Adipose tissue (tissue), 3 donors: ENCODE data around the gene ELMO1. TPM values are rescaled to one million over a fixed set of nuclear protein-coding genes. Genes with fewer than 3 reads are reported as not detected.

Experiments
- H3K27ac ChIP-seq: one replicate; pipeline ENCODE4 v1.5.1; 2013; ENCODE audit warnings: low read depth, low read length
- WGBS, 3 donors: extraction: QIAGEN DNeasy Blood & Tissue Kit; methylation state at CpG; one replicate each; pipeline ENCODE4 v1.1.7; 2013; 5-methylcytosine and 5-hydroxymethylcytosine counted together
- polyA plus RNA-seq, 3 donors: library from polyadenylated mRNA; stranded (reverse); fragments of 200-250 nt; gene quantifications; one replicate each; pipeline ENCODE4 v1.2.3, GENCODE V29; 2013
- donor health status: healthy with polysubstance abuse.
- donor health status: Bipolar disorder and iron deficiency.
- donor health status: healthy.

ELMO1 gene
- polyA plus RNA-seq, 3 donors: 3.4 to 22.4 (median 13.9) TPM

DNA sequence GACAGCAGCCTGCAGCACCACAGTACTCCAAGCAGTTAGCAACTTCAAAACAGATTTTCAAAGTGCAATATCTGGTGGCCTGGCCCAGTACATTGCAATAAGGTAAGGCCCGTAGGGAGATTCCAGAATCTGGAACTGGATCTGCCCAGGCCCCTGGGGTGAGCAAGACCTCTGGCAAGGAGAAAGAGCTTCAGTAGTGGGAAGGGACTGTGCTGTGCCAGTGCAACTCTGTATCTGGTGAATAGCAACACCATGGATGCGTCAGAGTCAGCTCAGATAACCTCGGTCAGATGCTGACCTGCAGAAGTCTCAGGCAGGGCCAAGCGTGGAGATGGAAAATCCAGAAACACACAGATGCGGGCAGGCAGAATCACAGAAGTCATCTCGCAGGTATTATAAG is 30.3 kb downstream of the ELMO1 start:
- 86 to 95% (median 94%) methylated on average over 6 of the region's 6 CpGs for WGBS, 3 donors
- H3K27ac ChIP-seq: no peak overlapping the region

DNA sequence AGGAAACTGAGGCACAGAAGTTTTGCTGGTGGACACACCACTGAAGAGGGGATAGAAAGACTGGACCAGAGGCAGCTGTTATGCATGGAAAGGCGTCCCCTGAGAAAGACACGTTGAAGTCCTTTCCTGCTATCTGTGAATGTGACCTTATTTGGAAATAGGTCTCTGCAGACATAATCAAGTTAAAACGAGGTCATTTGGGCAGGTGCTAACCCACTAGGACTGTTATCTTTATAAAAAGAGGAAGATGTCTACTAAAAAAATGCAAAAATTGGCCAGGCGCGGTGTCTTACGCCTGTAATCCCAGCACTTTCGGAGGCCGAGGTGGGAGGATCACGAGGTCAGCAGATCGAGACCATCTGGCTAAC is 31.6 kb downstream of the ELMO1 start:
- no peak overlapping the region for H3K27ac ChIP-seq
- 73 to 85% (median 84%) methylated on average over 10 of the region's 10 CpGs for WGBS, 3 donors

DNA sequence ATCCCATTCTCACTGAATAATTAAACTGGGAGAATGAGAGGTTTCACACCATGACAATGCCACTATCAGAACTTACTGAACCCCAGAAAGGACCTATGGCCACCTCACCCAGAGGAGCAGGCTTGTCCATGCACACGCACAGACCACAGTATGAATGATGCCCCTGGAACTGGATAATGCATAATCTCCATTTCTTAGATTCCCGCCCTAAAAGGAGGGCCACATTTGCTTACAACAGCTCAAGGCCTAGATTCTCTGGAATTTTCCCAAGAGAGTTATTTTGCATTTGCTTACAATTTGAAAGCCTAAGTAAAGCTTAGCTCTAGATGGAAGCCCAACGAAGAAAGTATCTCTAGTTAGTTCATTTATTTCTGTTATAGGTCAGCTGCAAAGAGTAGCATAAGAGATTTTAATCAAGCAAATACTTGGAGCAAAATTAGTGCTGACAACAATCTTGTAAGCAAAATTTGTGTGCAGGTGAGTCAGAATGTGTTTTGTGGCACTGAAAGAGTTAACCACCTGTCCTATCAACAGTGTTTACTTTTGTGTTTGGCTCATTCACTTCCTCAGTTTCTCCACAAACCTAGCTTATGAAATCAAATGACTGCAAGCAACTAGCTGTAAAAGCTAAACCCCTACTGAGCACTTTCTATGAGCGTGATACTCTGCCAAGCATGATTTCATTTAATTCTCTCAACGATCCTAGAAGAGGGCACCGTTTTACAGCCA is 32.1 kb downstream of the ELMO1 start:
- H3K27ac ChIP-seq: no peak overlapping the region
- WGBS, 3 donors: 81 to 84% (median 81%) methylated on average over 6 of the region's 6 CpGs

DNA sequence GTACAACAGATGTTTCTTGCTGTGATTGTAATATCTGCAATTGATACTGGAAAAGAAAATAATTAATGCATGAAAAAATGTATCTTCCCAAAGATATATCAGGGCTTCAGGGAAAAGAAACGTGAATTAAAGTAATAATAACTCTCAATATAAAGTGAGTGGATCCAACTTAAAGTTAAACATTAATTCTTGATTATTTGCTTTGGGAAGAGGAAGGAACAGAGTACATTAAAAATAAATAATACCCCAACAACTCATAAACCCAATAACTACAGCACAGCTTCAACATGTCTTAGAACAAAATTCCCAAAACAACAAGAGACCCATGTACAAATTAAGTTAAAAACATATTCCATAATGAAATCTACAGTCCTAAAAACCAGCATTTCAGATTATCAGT is 33.0 kb downstream of the ELMO1 start:
- 36 to 100% (median 94%) methylated on average over 1 of the region's 1 CpG for WGBS, 3 donors
- no peak overlapping the region for H3K27ac ChIP-seq

DNA sequence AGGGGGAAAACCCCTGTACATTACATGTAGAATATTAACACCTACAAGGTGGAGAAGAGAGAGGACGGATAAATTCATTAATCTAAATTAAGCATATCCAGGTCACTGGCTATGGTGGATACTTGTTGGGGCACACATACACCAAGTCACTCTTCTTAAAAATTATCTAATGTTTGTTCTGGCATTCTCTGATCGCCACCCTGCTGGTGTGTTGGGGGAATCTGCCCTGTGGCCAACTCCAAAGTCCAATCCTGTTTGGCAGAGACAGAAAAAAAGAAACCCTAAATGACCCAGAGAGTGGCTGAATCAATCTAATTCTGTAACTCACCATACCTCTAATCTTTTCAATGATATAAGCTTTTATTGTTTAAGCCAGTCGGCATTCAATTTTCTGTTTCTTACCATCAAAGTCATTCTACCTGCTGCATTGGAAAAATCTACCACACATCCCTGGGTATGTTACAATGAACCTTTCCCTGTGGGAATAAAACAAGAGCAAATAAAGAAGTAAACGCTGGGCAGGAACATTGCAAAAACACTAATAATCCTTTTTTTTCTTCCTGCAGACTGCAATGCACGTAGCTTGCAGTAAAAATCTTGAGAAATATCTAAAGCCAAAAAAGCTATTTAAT is 34.2 kb downstream of the ELMO1 start:
- WGBS, 3 donors: 72 to 86% (median 78%) methylated on average over 5 of the region's 5 CpGs
- H3K27ac ChIP-seq: no peak overlapping the region

DNA sequence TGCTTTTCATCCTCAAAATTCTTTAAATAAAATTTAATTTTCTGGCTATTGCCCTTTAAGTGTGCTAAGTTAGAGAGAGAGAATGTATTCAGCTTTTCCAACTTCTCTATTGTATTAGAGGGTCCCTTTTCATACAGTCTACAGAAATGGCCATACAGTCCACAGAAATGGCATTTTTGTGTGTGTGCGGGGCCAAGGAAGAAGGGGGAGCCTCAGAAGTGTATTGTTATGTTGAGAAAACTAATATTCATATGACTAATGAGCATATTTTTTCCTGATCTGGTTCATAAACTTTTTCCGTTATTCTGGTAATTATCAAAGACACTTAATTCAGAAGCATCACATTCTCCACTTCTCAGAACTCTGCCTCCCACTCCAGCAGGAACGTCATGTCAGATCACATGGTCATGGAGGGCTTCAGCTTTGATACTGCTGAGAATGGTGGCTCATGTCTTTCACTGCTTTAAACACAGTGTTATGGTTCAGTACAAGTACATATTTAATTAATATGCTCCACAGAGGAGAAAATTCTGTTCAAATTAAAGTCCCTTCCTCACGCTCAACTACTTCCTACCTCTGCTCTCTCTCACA is 37.1 kb downstream of the ELMO1 start:
- WGBS, 3 donors: 76 to 82% (median 81%) methylated on average over 4 of the region's 4 CpGs
- H3K27ac ChIP-seq: no peak overlapping the region

DNA sequence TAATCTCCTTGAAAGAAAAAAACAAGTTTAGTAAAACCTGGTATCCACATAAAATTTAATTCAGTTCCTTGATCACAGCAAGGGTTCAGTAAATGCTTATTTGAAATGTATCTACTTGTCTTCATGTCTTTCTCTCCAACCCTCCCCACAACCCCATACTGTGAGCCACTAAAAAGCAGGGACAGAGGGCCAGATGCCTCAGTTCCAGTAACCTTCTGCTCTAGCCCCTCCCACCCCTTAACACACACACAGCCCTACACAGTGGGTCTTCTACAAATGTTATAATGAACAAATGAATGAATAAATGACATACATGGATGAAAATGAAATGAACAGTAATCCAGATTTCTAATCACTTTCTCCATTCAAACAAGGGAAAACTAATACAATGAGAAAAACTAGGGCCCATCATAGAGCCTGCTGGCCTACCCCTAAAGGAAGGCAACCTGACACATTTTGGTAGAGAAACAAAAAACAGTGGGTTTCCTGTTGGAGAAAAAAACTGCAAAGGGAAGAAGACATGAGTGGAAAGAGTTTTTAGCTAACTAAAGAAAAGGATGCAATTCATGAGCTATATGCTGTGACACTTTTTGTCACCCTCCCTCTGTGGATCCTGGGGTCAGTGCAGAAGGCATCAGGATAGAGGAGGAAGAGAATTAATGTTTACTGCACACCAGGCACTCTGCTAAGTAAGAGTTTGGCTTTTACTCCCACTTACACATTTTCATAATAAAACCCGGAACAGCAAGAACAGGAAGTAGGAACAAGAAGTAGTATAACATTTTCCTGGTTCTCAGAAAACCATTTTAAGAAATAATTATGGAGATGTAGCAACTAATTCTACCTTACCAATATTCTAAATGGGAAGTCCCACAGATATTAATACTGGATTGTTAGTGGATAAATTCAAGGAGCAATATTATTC is 38.1 kb downstream of the ELMO1 start:
- 5 to 75% (median 14%) methylated on average over 1 of the region's 1 CpG for WGBS, 3 donors
- no peak overlapping the region for H3K27ac ChIP-seq

DNA sequence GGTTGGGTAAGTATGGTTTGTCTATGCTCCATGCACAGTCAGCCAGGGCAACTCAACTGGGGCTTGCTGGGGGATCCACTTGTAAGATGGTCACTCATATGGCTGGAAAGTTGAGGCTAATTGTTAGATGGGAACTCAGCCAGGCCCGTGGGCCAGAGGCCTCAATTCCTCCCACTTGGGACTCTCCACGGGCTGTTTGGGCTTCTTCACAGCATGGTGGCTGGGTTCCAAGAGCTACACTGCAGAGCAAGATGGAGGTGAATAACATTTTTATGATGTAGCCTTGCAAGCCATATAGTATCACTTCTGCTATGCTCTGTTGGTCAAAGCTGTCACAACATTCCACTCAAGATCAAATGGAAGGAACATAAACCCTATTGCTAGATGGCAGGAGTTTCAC is 39.2 kb downstream of the ELMO1 start:
- H3K27ac ChIP-seq: no peak overlapping the region
- WGBS, 3 donors: 24 to 68% (median 31%) methylated on average over 2 of the region's 2 CpGs

DNA sequence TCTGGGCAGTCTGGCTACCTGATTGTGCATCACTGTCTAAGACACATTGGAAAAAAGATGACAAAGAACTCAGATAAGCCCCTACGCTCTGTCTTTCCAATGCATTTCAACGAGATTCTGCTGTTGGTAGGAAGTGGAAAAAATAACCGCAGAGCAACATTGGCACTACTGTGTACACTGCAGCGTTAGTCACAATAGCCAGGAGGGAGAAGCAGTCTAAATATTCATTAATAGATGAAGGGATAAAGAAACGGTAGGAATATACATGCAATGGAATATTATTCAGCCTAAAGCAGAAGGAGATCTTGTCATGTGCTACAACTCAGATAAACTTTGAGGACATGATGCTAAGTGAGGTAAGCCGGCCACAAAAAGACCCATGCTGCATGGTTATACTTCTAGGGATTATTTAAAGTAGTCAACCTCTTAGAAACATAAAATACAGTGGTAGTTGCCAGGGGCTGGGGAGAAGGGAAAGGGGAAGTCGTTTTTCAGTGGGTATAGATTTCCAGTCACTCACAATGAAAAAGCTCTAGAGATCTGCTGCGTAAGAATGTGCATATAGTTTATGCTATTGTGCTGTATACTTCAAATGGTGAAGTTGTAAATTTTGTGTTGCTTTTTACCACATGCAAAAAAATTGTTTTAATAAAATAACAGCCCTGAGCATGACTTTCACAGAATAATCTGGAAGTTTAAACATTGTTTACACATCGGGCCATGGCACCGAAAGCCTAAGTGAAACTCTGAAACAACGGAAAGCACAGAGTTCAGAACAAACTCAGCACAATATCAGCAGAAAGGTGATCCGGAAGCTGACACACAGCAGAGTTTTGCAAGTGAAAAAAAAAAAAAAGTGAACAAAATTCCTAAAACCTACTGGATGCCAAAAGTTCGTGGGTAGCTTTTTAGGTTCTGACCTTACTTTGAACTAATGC is 40.1 kb downstream of the ELMO1 start:
- WGBS, 3 donors: 29 to 46% (median 36%) methylated on average over 13 of the region's 13 CpGs
- no peak overlapping the region for H3K27ac ChIP-seq

DNA sequence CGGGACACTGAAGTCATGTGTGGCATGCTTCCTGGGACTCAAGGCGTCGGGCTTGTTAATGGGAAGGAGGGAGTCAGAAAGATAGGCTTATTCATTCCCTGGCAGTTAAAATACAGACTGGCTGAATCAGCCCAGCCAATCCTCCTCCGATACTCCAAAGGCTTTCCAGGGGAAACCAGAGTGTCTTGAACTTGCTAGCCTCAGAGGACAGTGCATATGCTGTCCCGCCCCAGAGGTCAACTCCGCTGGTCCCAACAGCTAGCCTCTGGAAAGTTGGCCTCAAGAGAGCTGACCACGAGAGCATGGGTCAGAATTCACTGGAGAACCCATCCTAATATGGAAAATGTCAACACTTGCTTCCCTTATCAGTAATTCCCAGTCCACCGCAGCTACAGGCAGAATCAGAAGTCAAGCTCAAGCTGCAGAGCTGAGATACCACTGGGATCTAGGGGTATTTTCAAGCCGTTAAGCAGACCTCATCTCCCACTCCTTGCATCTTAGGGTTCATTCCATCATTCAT is 43.0 kb downstream of the ELMO1 start:
- WGBS, 3 donors: 46 to 53% (median 48%) methylated on average over 9 of the region's 9 CpGs
- H3K27ac ChIP-seq: no peak overlapping the region

DNA sequence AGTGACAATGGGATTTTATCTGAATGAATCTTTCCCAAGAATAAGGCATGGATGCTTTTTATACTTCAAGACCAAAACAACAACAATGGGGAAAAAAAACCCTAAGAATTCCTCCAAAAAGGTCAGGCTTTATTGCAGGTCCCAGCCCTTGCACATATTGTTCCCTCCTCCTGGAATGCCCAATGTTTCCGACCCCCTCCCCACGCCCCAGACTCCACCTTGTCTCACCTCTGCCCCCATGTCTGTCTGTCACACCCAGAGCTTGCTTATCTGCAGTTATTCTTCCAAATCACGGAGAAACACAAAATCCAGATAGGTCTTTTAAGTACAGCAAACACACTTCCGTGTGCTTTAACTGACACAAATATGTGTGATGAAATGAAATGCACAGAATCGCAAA is 43.5 kb downstream of the ELMO1 start:
- whole genome bisulfite sequencing, 3 donors: 54 to 58% (median 54%) methylated on average over 5 of the region's 5 CpGs
- H3K27ac ChIP-seq: no peak overlapping the region

DNA sequence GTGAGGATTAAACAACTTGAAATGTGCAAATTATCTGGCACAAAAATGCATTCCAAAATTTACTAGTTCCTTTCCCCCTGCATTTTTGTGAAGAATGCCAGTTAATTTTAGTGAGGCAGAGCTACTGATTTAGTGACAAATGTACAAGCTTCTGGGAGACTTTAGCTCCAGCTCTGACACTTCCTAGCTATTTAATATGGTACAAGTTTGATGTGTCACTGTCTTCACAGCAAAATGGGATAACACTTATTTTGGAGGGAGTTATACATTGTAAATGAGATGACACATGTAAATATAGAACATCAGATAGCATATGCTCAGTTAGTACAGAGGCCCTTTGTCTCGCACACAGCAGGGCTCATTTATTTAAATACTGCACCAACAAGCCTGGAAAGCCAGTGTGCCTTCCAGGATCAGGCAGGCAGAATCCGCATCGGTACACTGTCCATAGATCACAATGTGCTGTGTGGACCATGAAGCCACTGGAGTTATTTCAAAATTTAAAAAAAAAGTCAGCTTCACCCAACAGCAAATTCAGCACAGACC is 48.7 kb downstream of the ELMO1 start:
- no peak overlapping the region for H3K27ac ChIP-seq
- WGBS, 3 donors: 79 to 97% (median 96%) methylated on average over 3 of the region's 3 CpGs

DNA sequence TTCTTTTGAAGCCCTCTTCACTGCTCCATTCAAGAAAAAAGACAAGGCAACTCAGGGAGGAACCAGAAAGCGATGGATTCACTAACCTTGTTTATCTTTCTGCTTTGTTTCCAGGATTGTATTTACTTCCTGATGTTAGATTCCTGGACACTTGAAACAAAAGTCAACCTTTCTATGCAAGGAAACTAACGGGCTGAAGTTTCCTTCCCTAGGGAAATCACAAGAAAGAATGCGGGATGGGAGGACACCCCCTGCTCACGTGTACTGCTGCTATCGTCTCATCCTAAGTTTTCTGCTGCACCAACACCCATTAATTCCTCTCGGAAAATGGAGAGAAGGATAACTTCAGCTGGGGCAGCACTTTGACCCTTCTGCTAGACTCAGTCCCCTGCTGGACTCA is 50.3 kb downstream of the ELMO1 start:
- 54 to 76% (median 72%) methylated on average over 6 of the region's 6 CpGs for WGBS, 3 donors
- H3K27ac ChIP-seq: no peak overlapping the region

DNA sequence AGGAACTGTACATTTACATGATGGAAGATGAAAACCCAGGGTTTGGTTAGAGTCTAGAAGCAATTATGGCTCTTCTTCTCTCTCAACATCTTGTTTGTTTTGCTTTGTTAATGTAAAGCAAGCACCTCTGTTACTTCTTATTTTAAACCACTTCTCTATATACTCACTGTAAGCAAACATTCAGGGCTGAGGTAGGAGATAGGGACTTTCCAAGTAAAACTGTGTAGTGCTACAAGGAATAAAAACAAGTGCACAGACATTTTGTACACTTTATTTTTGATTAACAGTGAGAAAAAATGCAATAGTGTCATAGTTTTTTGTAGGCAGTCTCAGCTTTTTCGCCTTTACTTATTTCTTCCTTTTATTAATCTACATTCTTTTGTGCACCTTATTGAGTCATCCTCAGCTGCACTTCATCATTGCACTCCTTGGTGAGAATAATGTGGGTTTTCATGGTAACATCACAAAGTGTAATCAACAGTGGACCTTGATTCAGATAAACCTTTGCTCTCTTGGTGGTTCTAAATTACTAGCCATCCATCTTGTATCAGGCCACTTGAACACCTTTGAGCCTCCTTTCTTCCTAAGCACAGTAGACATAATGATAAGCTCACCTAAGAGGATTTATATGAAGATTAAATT is 52.9 kb downstream of the ELMO1 start:
- H3K27ac ChIP-seq: no peak overlapping the region
- 62 to 87% (median 81%) methylated on average over 1 of the region's 1 CpG for WGBS, 3 donors

DNA sequence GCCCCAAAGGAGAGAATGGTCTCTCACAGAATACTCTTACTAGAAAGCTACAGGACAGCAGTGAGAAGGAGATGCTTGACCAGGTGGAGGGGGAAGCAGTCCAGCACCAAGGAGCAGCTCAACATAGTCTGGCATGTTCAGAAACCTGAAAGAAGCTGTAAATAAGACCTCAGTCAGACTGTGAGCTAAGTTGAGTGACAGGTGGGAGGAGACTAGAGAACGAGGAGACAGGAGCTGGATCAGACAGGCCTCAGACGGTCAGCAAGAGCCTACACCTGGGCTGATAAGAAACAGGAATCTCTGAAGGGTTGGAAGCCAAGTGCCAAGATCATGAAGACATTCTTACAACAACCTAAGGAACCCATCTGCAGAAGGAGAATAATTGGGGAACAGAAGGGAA is 54.5 kb downstream of the ELMO1 start:
- WGBS, 3 donors: 41 to 88% (median 86%) methylated on average over 2 of the region's 2 CpGs
- H3K27ac ChIP-seq: no peak overlapping the region

DNA sequence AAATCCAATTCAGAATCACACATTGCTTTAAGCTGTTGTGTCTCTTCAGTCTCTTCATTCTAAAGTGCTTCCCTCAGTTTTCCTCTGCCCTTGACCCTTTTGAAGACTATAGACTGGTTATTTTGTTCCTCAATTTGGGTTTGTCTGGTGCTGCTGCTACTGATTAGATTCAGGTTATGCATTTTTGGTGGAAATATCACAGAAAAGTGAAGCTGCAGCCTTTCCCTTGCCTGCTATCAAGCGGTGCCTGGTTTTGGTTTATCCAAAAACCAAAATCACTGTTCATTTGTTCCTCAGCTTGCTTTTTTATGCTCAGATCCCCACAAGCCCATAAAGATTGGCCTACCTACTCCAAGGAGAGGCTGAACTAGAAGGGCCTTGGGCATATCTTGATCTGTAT is 55.2 kb downstream of the ELMO1 start:
- H3K27ac ChIP-seq: no peak overlapping the region
- 97 to 100% (median 98%) methylated on average over 1 of the region's 1 CpG for WGBS, 3 donors

DNA sequence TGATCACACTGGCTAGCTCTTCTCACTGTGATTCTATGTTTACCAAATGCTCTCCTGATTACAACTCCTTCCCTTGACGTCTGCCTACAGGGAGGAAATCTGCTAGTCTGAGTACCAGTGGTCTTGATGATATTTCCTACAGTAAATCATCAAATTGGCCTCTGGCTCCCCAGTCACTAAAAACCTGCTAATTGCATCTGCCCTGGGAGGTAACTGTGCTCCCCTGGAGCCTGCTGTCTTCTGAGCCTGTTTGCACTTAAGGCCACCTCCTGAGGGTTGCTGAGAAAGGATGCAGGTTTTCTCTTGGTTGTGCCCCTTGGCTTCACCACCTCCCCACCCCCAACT is 56.0 kb downstream of the ELMO1 start:
- no peak overlapping the region for H3K27ac ChIP-seq
- 43 to 71% (median 50%) methylated on average over 1 of the region's 1 CpG for WGBS, 3 donors
